ENCODE data around the gene TSPAN33.

The TSPAN33 gene

GRCh38 chr7:129205987-129206785, 61.7 kb downstream of the TSPAN33 start (continued):
- no peak for TF ChIP-seq ZSCAN23 (tag by site-specific recombination; IDR thresholded peaks at IDR 0.05)

GRCh38 chr7:129208667-129209066, 64.2 kb downstream of the TSPAN33 start:
- Histone ChIP-seq H3K9me3 (ENCODE audit: control insufficient read depth, insufficient read depth, low read depth, low read length) (no peaks in the 10 kb centered on the region), H3K4me1 (ENCODE audit: control insufficient read depth, insufficient read depth, low read length) (no peaks in the 10 kb centered on the region), H3K27ac (ENCODE audit: extremely low read depth, low read depth, low read length) (no peak overlapping the region), H3K4me3 (ENCODE audit: low read depth, low read length) (no peak overlapping the region), H3K36me3 (ENCODE audit: control insufficient read depth in 2 of 2, insufficient read depth in 1 of 2, low read length in 2 of 2) (peaks cover 0 to 69% of the 10 kb centered on the region in 2 experiments; a peak in 2 of 3 replicates)
- POLR2A ChIA-PET = no interaction called here
- CTCF ChIA-PET = interaction anchor here (1.3 to 7.2 kb wide), 4 partner anchors 9 to 117 kb away, joined by 5 to 69 read pairs (median 12); no protein-coding TSS in a partner anchor
- TF ChIP-seq KLF17 (tag by site-specific recombination; IDR thresholded peaks at IDR 0.05) = no peak
- TF ChIP-seq ZIC2 (tag by site-specific recombination; IDR thresholded peaks at IDR 0.05) = peak; percentile 45; the same call in 1 of the 2 replicates

GRCh38 chr7:129209067-129209926, 64.8 kb downstream of the TSPAN33 start:
- no peaks in the 10 kb centered on the region for H3K9me3 ChIP-seq (ENCODE audit: control insufficient read depth, insufficient read depth, low read depth, low read length)
- ChIA-PET CTCF (interaction anchor here (0.7 to 7.2 kb wide), 16 partner anchors 8 to 948 kb away, joined by 3 to 69 read pairs (median 4); no protein-coding TSS in a partner anchor), POLR2A (no interaction called here)
- H3K27ac ChIP-seq (ENCODE audit: extremely low read depth, low read depth, low read length) = no peak overlapping the region
- peaks cover 0 to 69% of the 10 kb centered on the region in 2 experiments; a peak in 2 of 3 replicates for H3K36me3 ChIP-seq (ENCODE audit: control insufficient read depth in 2 of 2, insufficient read depth in 1 of 2, low read length in 2 of 2)
- no peak overlapping the region for H3K4me3 ChIP-seq (ENCODE audit: low read depth, low read length)
- no peaks in the 10 kb centered on the region for H3K4me1 ChIP-seq (ENCODE audit: control insufficient read depth, insufficient read depth, low read length)
- TF ChIP-seq SALL2 (tag by site-specific recombination; IDR thresholded peaks at IDR 0.05; ENCODE audit: borderline replicate concordance) = no peak
- TF ChIP-seq ZNF133 (tag by site-specific recombination; IDR thresholded peaks at IDR 0.05) = no peak
- no peak for TF ChIP-seq YY2 (tag by site-specific recombination; IDR thresholded peaks at IDR 0.05)
- no peak for TF ChIP-seq ZNF555 (tag by site-specific recombination; conservative IDR thresholded peaks at IDR 0.05)
- TF ChIP-seq IKZF3 (tag by site-specific recombination; IDR thresholded peaks at IDR 0.05) = no peak
- TF ChIP-seq SP3 (tag by site-specific recombination; IDR thresholded peaks at IDR 0.05) = no peak
- no peak for TF ChIP-seq GLI2 (tag by site-specific recombination; IDR thresholded peaks at IDR 0.05; ENCODE audit: borderline replicate concordance, low read depth)
- no peak for TF ChIP-seq PATZ1 (tag by site-specific recombination; IDR thresholded peaks at IDR 0.05)
- peak; percentile 92 for TF ChIP-seq ZFHX2 (tag by site-specific recombination; conservative IDR thresholded peaks at IDR 0.05)
- no peak for TF ChIP-seq ZNF473 (tag by site-specific recombination; IDR thresholded peaks at IDR 0.05)
- no peak for TF ChIP-seq HOXA7 (CRISPR knock-in tag; IDR thresholded peaks at IDR 0.05; ENCODE audit: borderline replicate concordance)
- no peak for TF ChIP-seq SCRT1 (tag by site-specific recombination; IDR thresholded peaks at IDR 0.05; ENCODE audit: borderline replicate concordance)
- no peak for TF ChIP-seq ZNF138 (tag by site-specific recombination; IDR thresholded peaks at IDR 0.05; ENCODE audit: borderline replicate concordance)
- no peak for TF ChIP-seq GFI1B (tag by site-specific recombination; IDR thresholded peaks at IDR 0.05)
- TF ChIP-seq ZBTB48 (tag by site-specific recombination; IDR thresholded peaks at IDR 0.05) = no peak
- TF ChIP-seq EGR2 (tag by site-specific recombination; IDR thresholded peaks at IDR 0.05; ENCODE audit: low read depth) = peak; percentile 93
- no peak for TF ChIP-seq ZNF600 (tag by site-specific recombination; IDR thresholded peaks at IDR 0.05)

All from HEK293 (cell line).